Body of pancreas (tissue), 4 donors: ENCODE data around the gene ATE1. TPM values are rescaled to one million over a fixed set of nuclear protein-coding genes. Genes with fewer than 3 reads are reported as not detected.

Experiments
- ATAC-seq: fragments of 150-250 bp; one replicate; pipeline ENCODE4 v1.9.1; 2016
- DNase-seq, 4 donors: peaks; one replicate each; pipeline ENCODE4 v3.0.0-alpha.2; 2019
- H3K27ac ChIP-seq, 4 donors: fragments of 200-600 bp; sonication (generic); 1 replicate in 3 of 4; 2 replicates in 1 of 4; pipeline versions ENCODE4 v1.5.1 to v1.6.1; 2016 to 2019; ENCODE audit warnings: mild to moderate bottlenecking in 1 of 4, mixed read lengths in 1 of 4, moderate library complexity in 1 of 4
- H3K27me3 ChIP-seq, 2 donors: fragments of 200-600 bp; sonication (generic); one replicate each; pipeline ENCODE4 v1.6.0; 2016; ENCODE audit warnings: mild to moderate bottlenecking in 1 of 2
- H3K36me3 ChIP-seq, 2 donors: fragments of 200-600 bp; sonication (generic); replicated peaks in 1 of 2; 2 replicates each; pipeline ENCODE4 v1.5.1; 2016; ENCODE audit warnings: low read depth in 2 of 2; ENCODE audit not compliant: insufficient read depth in 1 of 2
- H3K4me1 ChIP-seq: fragments of 200-600 bp; sonication (generic); one replicate; pipeline ENCODE4 v1.6.0; 2016
- H3K4me3 ChIP-seq, 2 donors: fragments of 200-600 bp; sonication (generic); 1 replicate in 1 of 2; 2 replicates in 1 of 2; pipeline ENCODE4 v1.5.1; 2016 to 2019
- H3K9me3 ChIP-seq, 3 donors: fragments of 200-600 bp; sonication (generic); 1 replicate in 2 of 3; 2 replicates in 1 of 3; pipeline ENCODE4 v1.5.1; 2016
- POLR2A ChIP-seq, 3 donors: fragments of 450-650 bp; IDR thresholded peaks; one replicate each; pipeline ENCODE4 v1.6.1; 2016; ENCODE audit warnings: antibody characterized with exemption in 3 of 3, mild to moderate bottlenecking in 2 of 3
- WGBS, 2 donors: methylation state at CpG; one replicate each; pipeline ENCODE4 v1.1.5; 2017; 5-methylcytosine and 5-hydroxymethylcytosine counted together
- intact Hi-C: fragments of 100-400 bp; cut with DNase I; formaldehyde crosslinking; loops from one replicate; pipeline ENCODE4 v1.15.1; 2023
- total RNA-seq, 2 donors: library from RNA; depleted of rRNA; stranded (reverse); fragments of >200 nt; gene quantifications; one replicate each; pipeline ENCODE4 v1.1.0, GENCODE V29; 2016
- TF ChIP-seq, protein P1 (sequence below), 7 experiments: fragments of 450-650 bp in 4 of 7; fragments of 200-600 bp in 3 of 7; sonication (generic) in 3 of 7; IDR thresholded peaks; one replicate each; pipeline ENCODE4 v1.5.1; 2016 to 2019; ENCODE audit warnings: antibody characterized with exemption in 7 of 7

Gene ATE1
- total RNA-seq, 2 donors from 2014 or later: 15.0 to 19.8 TPM

DNA sequence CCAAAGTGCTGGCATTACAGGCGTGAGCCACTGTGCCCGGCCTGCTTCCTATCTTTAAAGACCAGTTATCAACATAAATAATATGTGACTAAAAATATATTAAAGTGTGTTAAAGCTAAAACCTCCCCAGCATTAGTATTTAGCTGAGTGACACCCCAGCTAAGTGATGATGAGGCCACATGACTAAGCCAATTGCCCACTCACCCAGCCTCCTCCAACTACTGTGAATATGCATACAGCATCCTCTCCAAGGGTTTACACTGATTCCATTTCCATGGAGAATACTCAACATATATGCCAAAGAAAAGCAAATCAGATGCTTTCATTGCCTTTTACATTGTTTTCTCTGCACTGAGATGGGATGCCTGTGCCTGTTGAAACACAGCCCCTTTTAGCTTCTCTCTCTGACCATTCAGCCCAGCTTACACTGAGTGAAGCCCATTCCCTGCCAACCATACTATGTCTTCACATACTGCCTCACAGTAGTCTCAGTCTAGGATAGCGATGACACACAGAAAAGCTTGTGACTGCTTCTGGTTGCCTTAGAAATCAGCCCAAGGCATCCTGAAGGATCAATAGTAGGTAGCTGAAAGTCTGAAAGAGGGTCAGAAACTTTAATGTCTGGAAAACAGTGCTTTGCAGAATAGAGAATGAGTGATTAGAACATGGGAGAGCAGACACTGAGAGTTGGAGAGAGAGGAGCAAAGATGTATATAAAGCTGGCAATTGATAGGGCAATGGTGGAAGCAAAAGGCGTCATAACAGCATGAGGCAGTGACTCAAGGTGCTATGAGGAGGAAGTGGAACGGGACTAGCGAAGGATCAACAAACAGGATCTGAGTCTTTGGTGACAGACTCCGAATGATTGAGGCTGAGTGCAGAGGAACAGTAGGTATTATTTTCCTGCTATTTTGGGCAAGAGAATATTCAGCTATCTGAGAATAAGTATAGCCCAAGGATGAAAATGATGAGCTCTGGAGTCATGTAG, 19.8 kb upstream of the ATE1 start:
- Histone ChIP-seq H3K27me3 (no peaks in the 10 kb centered on the region), H3K36me3 (no peaks in the 10 kb centered on the region), H3K4me3 (no peak overlapping the region), H3K27ac (no peak overlapping the region), H3K4me1 (no peaks in the 10 kb centered on the region), H3K9me3 (no peaks in the 10 kb centered on the region)
- no peak for DNase-seq
- ATAC-seq: no peak
- TF ChIP-seq POLR2A (IDR thresholded peaks at IDR 0.05): no peak
- TF ChIP-seq, protein P1, sequence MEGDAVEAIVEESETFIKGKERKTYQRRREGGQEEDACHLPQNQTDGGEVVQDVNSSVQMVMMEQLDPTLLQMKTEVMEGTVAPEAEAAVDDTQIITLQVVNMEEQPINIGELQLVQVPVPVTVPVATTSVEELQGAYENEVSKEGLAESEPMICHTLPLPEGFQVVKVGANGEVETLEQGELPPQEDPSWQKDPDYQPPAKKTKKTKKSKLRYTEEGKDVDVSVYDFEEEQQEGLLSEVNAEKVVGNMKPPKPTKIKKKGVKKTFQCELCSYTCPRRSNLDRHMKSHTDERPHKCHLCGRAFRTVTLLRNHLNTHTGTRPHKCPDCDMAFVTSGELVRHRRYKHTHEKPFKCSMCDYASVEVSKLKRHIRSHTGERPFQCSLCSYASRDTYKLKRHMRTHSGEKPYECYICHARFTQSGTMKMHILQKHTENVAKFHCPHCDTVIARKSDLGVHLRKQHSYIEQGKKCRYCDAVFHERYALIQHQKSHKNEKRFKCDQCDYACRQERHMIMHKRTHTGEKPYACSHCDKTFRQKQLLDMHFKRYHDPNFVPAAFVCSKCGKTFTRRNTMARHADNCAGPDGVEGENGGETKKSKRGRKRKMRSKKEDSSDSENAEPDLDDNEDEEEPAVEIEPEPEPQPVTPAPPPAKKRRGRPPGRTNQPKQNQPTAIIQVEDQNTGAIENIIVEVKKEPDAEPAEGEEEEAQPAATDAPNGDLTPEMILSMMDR (IDR thresholded peaks at IDR 0.05): no peak
- WGBS, 2 donors: 76 to 84% methylated on average over 7 of the region's 7 CpGs
- intact Hi-C loops: no loop called here

DNA sequence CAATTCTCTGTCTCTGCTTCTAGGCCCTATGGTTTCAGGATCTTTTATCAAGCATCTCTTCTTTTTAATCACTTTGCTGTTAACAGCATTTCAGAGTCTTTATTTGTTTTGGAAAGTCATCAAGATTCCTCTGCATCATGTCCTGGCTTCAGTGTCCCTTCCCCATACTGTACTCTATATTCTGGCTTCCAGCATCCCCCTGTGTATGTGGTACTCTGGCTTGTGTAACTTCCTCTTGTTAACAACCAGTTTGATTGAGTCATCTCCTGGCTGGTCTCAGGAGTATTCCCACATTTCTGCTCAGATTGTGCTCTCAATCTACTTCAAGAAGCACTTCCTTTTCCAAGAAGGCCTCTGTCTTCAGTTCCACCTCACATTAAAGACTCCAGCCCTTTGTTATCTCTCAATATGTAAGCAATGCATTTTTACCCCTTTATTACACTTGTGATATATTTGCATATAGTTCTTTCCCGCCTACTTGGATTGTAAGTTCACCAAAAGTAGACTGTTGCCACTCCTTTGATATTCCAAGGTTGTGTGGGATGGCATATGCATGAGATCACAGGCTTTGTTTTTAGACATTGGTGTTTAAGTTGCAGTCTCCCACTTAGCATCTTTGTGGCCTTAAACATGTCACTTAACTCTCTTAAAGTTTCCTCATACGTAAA, 15.1 kb upstream of the ATE1 start:
- intact Hi-C loops: no loop called here

DNA sequence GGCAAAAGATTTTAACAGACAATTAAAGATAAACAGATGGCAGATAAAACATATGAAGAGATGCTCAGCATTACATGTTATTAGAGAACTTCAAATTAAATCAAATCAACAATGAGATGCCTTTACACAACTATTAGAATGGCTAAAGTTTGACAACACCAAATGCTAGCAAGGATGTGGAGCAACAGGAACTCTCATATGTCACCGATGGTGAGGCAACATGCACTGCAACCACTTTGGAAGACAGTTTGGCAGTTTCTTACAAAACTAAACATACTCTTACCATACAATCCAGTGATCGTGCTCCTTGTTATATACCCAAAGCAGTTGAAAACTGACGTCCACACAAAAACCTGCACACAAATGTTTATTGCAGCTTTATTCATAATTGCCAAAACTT, 13.7 kb upstream of the ATE1 start:
- DNase-seq: no peak
- no peaks in the 10 kb centered on the region for H3K9me3 ChIP-seq
- TF ChIP-seq, protein P1 (IDR thresholded peaks at IDR 0.05): no peak
- TF ChIP-seq POLR2A (IDR thresholded peaks at IDR 0.05): no peak
- ATAC-seq: no peak
- H3K36me3 ChIP-seq: no peaks in the 10 kb centered on the region
- H3K27ac ChIP-seq: no peak overlapping the region
- WGBS, 2 donors: 82 to 85% methylated on average over 3 of the region's 3 CpGs
- H3K27me3 ChIP-seq: no peaks in the 10 kb centered on the region
- H3K4me3 ChIP-seq: no peak overlapping the region
- H3K4me1 ChIP-seq: no peaks in the 10 kb centered on the region
- intact Hi-C loops: no loop called here

More for the DNA sequence above, 15.1 kb upstream of the ATE1 start:
- no peak overlapping the region for H3K27ac ChIP-seq
- ATAC-seq (peak; percentile 30), DNase-seq (peak in 1 of 4 donors; percentile 30)
- no peaks in the 10 kb centered on the region for H3K27me3 ChIP-seq
- no peaks in the 10 kb centered on the region for H3K9me3 ChIP-seq
- H3K36me3 ChIP-seq: no peaks in the 10 kb centered on the region
- H3K4me3 ChIP-seq: no peak overlapping the region
- 45 to 51% methylated on average over 2 of the region's 2 CpGs for WGBS, 2 donors
- TF ChIP-seq, protein P1 (IDR thresholded peaks at IDR 0.05): no peak
- TF ChIP-seq POLR2A (IDR thresholded peaks at IDR 0.05): no peak
- no peaks in the 10 kb centered on the region for H3K4me1 ChIP-seq

DNA sequence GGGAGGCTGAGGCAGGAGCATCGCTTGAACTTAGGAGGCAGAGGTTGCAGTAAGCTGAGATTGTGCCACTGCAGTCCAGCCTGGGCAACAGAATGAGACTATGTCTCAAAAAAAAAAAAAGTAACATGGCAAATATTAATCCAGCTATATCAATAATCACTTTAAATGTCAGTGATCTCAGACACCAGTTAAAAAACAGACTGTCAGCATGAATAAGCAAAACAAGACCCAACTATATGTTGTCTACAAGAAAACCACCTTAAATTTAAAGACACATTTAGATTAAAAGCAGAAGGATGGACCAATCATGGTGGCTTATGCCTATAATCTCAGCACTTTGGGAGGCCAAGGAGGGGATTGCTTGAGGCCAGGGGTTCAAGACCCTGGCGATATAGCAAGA, 8.5 kb upstream of the ATE1 start:
- H3K27ac ChIP-seq: peak overlapping the region in 1 of 4 donors; percentile 48
- ATAC-seq: no peak
- peaks cover 21% of the 10 kb centered on the region for H3K4me1 ChIP-seq

More for the DNA sequence above, 8.5 kb upstream of the ATE1 start:
- Histone ChIP-seq H3K4me3 (no peak overlapping the region), H3K27me3 (no peaks in the 10 kb centered on the region), H3K36me3 (no peaks in the 10 kb centered on the region), H3K9me3 (no peaks in the 10 kb centered on the region)
- no peak for DNase-seq
- WGBS, 2 donors: 87 to 97% methylated on average over 2 of the region's 2 CpGs
- TF ChIP-seq, protein P1 (IDR thresholded peaks at IDR 0.05): no peak
- no peak for TF ChIP-seq POLR2A (IDR thresholded peaks at IDR 0.05)
- intact Hi-C loops: no loop called here
